Endothelial cell of umbilical vein (primary cell): ENCODE results near the gene SLAIN2. TPM values are rescaled to one million over a fixed set of nuclear protein-coding genes. Genes with fewer than 3 reads are reported as not detected.

ENCODE experiments used
- BruUV-seq: library from RNA; stranded (reverse); fragments of 400-500 nt; replicated peaks from 2 replicates; lab custom pipeline; 2021; lab: Mats Ljungman, UMichigan
- CTCF ChIA-PET: fragments of 300-600, 350-600 bp; sonication (Branson Sonifier 250); formaldehyde crosslinking; loops from one replicate; lab custom pipeline; 2021; ENCODE audit warnings: antibody characterized with exemption, inconsistent platforms; lab: Charles Lee
- POLR2A ChIA-PET: fragments of 300-600, 350-600 bp; sonication (Branson Sonifier 250); formaldehyde crosslinking; loops from one replicate; lab custom pipeline; 2021; ENCODE audit warnings: antibody characterized with exemption, inconsistent platforms; lab: Charles Lee
- DNase-seq: peaks from one replicate; pipeline ENCODE4 v3.0.0-alpha.2; 2011; ENCODE audit warnings: low read depth, low spot score
- FAIRE-seq: peaks from 2 replicates; lab custom pipeline; 2011; peaks lifted over from hg19 to GRCh38; lab: Jason Lieb, UNC
- H2AFZ ChIP-seq: 2 replicates; pipeline ENCODE4 v1.6.0; 2012; ENCODE audit warnings: low read depth, low read length, control low read depth, inconsistent platforms
- H3K27ac ChIP-seq: 2 replicates; pipeline ENCODE4 v1.5.1; 2011; ENCODE audit warnings: low read depth, mild to moderate bottlenecking, control low read depth, low read length, moderate library complexity; ENCODE audit not compliant: insufficient read depth
- H3K27me3 ChIP-seq, 2 experiments: 2 replicates each; pipeline versions ENCODE4 v1.6.0 to v1.6.1; 2011; ENCODE audit warnings: low read length in 2 of 2, mixed read lengths in 1 of 2; ENCODE audit not compliant: control insufficient read depth in 2 of 2, insufficient read depth in 2 of 2
- H3K36me3 ChIP-seq, 2 experiments: 2 replicates in 1 of 2; 3 replicates in 1 of 2; pipeline ENCODE4 v1.5.1; 2011; ENCODE audit warnings: low read length in 2 of 2, mild to moderate bottlenecking in 1 of 2, moderate library complexity in 1 of 2; ENCODE audit not compliant: control insufficient read depth in 2 of 2, insufficient read depth in 2 of 2; ENCODE audit errors: extremely low read depth in 1 of 2
- H3K4me1 ChIP-seq: 3 replicates; pipeline ENCODE4 v1.5.1; 2011; ENCODE audit warnings: mild to moderate bottlenecking, low read length; ENCODE audit not compliant: control insufficient read depth, insufficient read depth; ENCODE audit errors: extremely low read depth
- H3K4me2 ChIP-seq: 2 replicates; pipeline ENCODE4 v1.6.1; 2011; ENCODE audit warnings: low read length, control low read depth, mixed read lengths; ENCODE audit not compliant: insufficient read depth
- H3K4me3 ChIP-seq, 3 experiments: fragments of 200-600 bp in 1 of 3; sonication (generic), shearing (Covaris generic) in 1 of 3; replicated peaks in 1 of 3; 2 replicates each; pipeline ENCODE4 v1.5.1; 2011 to 2016; ENCODE audit warnings: control low read depth in 3 of 3, low read length in 3 of 3, mild to moderate bottlenecking in 2 of 3, inconsistent platforms in 1 of 3, low read depth in 1 of 3, moderate library complexity in 1 of 3; ENCODE audit not compliant: insufficient read depth in 1 of 3
- H3K79me2 ChIP-seq: 2 replicates; pipeline ENCODE4 v1.6.0; 2012; ENCODE audit warnings: low read length, inconsistent platforms; ENCODE audit not compliant: control insufficient read depth, insufficient read depth
- H3K9ac ChIP-seq: replicated peaks from 2 replicates; pipeline ENCODE3; 2011; ENCODE audit warnings: low read length, control low read depth; ENCODE audit not compliant: insufficient read depth; ENCODE audit errors: extremely low read depth
- H3K9me1 ChIP-seq: replicated peaks from 3 replicates; pipeline ENCODE4 v1.6.0; 2011; ENCODE audit warnings: mild to moderate bottlenecking, low read length; ENCODE audit not compliant: control insufficient read depth, insufficient read depth; ENCODE audit errors: extremely low read depth
- H3K9me3 ChIP-seq: replicated peaks from 2 replicates; pipeline ENCODE4 v1.5.1; 2012; ENCODE audit warnings: low read length, inconsistent platforms; ENCODE audit not compliant: control insufficient read depth, insufficient read depth
- H4K20me1 ChIP-seq: replicated peaks from 2 replicates; pipeline ENCODE3; 2011; ENCODE audit warnings: mild to moderate bottlenecking, low read length; ENCODE audit not compliant: control insufficient read depth, insufficient read depth; ENCODE audit errors: extremely low read depth
- EZH2 ChIP-seq: IDR thresholded peaks from 2 replicates; pipeline ENCODE4 v1.6.1; 2012; ENCODE audit warnings: borderline replicate concordance, low read depth, mild to moderate bottlenecking, moderate library complexity, low read length, inconsistent platforms; ENCODE audit not compliant: severe bottlenecking
- FOS ChIP-seq: IDR thresholded peaks from 2 replicates; pipeline ENCODE4 v1.6.1; 2011; ENCODE audit warnings: mild to moderate bottlenecking, low read length, moderate library complexity, borderline replicate concordance; ENCODE audit not compliant: insufficient read depth
- GATA2 ChIP-seq: IDR thresholded peaks from 2 replicates; pipeline ENCODE4 v1.7.0; 2011; ENCODE audit warnings: low read depth, mild to moderate bottlenecking, moderate library complexity, mixed read lengths, low read length; ENCODE audit not compliant: insufficient read length, insufficient read depth
- JUN ChIP-seq: IDR thresholded peaks from 2 replicates; pipeline ENCODE4 v1.6.1; 2011; ENCODE audit warnings: borderline replicate concordance, low read depth; ENCODE audit not compliant: insufficient read length, insufficient read depth
- MYC ChIP-seq: IDR thresholded peaks from one replicate; pipeline ENCODE4 v1.6.1; 2011; ENCODE audit warnings: mild to moderate bottlenecking, low read depth, low read length
- POLR2A ChIP-seq: IDR thresholded peaks from 2 replicates; pipeline ENCODE4 v1.6.1; 2012; ENCODE audit warnings: low read depth, mild to moderate bottlenecking, control low read depth, low read length
- POLR2AphosphoS5 ChIP-seq: IDR thresholded peaks from 2 replicates; pipeline ENCODE4 v1.6.1; 2012; ENCODE audit warnings: low read depth, mild to moderate bottlenecking, control low read depth, low read length, moderate library complexity; ENCODE audit not compliant: insufficient read depth
- dilution Hi-C: fragments of 300-500 bp; cut with MboI; formaldehyde crosslinking; loops from one replicate; pipeline ENCODE4 v1.15.0; 2019; ENCODE audit warnings: low sequenced_read_pairs; ENCODE audit not compliant: extremely low pct_ligation_motif_present
- intact Hi-C: fragments of 100-400 bp; cut with micrococcal nuclease; formaldehyde crosslinking; loops from one replicate; pipeline ENCODE4 v1.10.0; 2022
- polyA plus RNA-seq, 4 experiments: library from polyadenylated mRNA; depleted of rRNA in 3 of 4; stranded (reverse) in 3 of 4; unstranded in 1 of 4; fragments of >200 nt; gene quantifications; 2 replicates each; pipeline versions ENCODE4 v1.2.1 to v1.2.3, GENCODE V29; 2011 to 2012; ENCODE audit warnings: missing spikeins in 1 of 4
- total RNA-seq: library from RNA; stranded (reverse); gene quantifications from 2 replicates; pipeline ENCODE4 v1.2.3, GENCODE V29; 2021
- TF ChIP-seq, protein P1 (sequence below): IDR thresholded peaks from 2 replicates; pipeline ENCODE4 v1.6.1; 2011; ENCODE audit not compliant: insufficient read depth, insufficient read length
- TF ChIP-seq, protein P2 (sequence below), 2 donors: IDR thresholded peaks; 1 replicate in 1 of 2; 2 replicates in 1 of 2; pipeline ENCODE4 v1.5.1; 2011; ENCODE audit warnings: low read length in 2 of 2, mild to moderate bottlenecking in 2 of 2, moderate library complexity in 2 of 2, control low read depth in 1 of 2, inconsistent platforms in 1 of 2, low read depth in 1 of 2; ENCODE audit not compliant: insufficient read depth in 1 of 2; ENCODE audit errors: extremely low read depth in 1 of 2

The SLAIN2 gene
- total and polyA plus RNA-seq, 2 donors (not counting 3 experiments of a cell fraction or from before 2014, with no cell fraction given) = 27.4 to 49.5 TPM

DNA sequence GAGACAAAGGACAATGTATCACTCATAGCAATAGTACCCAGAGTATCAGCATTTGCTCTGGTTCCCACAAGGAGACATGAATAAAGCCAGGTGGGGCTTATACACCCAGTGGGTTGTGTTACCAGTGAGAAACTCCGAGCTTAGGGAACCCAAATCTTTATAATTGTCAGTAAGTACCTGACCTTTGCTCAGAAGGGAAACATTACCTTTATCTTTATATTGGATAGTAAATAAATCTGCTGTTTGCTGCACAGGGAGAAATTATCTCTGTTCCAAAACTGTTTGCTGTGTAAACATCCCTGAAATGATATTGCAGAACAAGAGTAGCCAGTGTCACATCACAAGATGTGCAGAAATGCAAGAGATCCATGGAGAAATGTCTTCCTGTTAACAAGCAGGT, 12.1 kb upstream of the SLAIN2 start:
- intact Hi-C loops (no loop called here), dilution Hi-C loops (no loop called here)
- no peaks in the 10 kb centered on the region for H3K36me3 ChIP-seq
- H4K20me1 ChIP-seq = no peaks in the 10 kb centered on the region
- POLR2A ChIA-PET = interaction anchor here (0.7 kb wide), 1 partner anchor 12 kb away, joined by 3 read pairs; the partner anchor contains the start of gene SLAIN2
- H3K9me1 ChIP-seq = no peaks in the 10 kb centered on the region
- FAIRE-seq = no peak
- no peak overlapping the region for H2AFZ ChIP-seq
- no peaks in the 10 kb centered on the region for H3K9me3 ChIP-seq
- no peak overlapping the region for H3K27ac ChIP-seq
- H3K4me2 ChIP-seq = no peak overlapping the region
- no peaks in the 10 kb centered on the region for H3K27me3 ChIP-seq
- BruUV-seq = no TSS peak
- H3K4me3 ChIP-seq = no peak overlapping the region
- CTCF ChIA-PET = no interaction called here
- H3K4me1 ChIP-seq = peaks cover 11% of the 10 kb centered on the region
- DNase-seq = no peak
- no peak for TF ChIP-seq MYC
- TF ChIP-seq, protein P1, sequence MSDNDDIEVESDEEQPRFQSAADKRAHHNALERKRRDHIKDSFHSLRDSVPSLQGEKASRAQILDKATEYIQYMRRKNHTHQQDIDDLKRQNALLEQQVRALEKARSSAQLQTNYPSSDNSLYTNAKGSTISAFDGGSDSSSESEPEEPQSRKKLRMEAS = no peak
- TF ChIP-seq JUN = no peak
- TF ChIP-seq FOS = no peak
- no peak for TF ChIP-seq EZH2
- TF ChIP-seq GATA2 = no peak
- TF ChIP-seq POLR2AphosphoS5 = no peak
- no peak for TF ChIP-seq POLR2A
- TF ChIP-seq, protein P2, sequence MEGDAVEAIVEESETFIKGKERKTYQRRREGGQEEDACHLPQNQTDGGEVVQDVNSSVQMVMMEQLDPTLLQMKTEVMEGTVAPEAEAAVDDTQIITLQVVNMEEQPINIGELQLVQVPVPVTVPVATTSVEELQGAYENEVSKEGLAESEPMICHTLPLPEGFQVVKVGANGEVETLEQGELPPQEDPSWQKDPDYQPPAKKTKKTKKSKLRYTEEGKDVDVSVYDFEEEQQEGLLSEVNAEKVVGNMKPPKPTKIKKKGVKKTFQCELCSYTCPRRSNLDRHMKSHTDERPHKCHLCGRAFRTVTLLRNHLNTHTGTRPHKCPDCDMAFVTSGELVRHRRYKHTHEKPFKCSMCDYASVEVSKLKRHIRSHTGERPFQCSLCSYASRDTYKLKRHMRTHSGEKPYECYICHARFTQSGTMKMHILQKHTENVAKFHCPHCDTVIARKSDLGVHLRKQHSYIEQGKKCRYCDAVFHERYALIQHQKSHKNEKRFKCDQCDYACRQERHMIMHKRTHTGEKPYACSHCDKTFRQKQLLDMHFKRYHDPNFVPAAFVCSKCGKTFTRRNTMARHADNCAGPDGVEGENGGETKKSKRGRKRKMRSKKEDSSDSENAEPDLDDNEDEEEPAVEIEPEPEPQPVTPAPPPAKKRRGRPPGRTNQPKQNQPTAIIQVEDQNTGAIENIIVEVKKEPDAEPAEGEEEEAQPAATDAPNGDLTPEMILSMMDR (IDR thresholded peaks at IDR 0.05; ENCODE audit: extremely low read depth in 1 of 2, insufficient read depth in 1 of 2, low read depth in 1 of 2, low read length in 2 of 2) = no peak
- H3K9ac ChIP-seq = no peak overlapping the region
- no peaks in the 10 kb centered on the region for H3K79me2 ChIP-seq
